Bronchial epithelial cell (primary cell): ENCODE data around the gene OGFR. TPM values are rescaled to one million over a fixed set of nuclear protein-coding genes. Genes with fewer than 3 reads are reported as not detected.
A peak's percentile ranks its signal among the peaks of the same experiment; 100 is the strongest.

Source experiments
- DNase-seq: peaks from one replicate; pipeline ENCODE4 v3.0.0-alpha.2; 2010; ENCODE audit warnings: low read depth
- FAIRE-seq: peaks from 2 replicates; lab custom pipeline; 2011; peaks lifted over from hg19 to GRCh38; lab: Jason Lieb, UNC
- H3K27me3 ChIP-seq: 2 replicates; pipeline ENCODE4 v1.5.1; 2011; ENCODE audit warnings: low read length; ENCODE audit not compliant: control insufficient read depth, insufficient read depth
- H3K36me3 ChIP-seq: 2 replicates; pipeline ENCODE4 v1.5.1; 2011; ENCODE audit warnings: low read length; ENCODE audit not compliant: control insufficient read depth, insufficient read depth
- H3K4me3 ChIP-seq: 2 replicates; pipeline ENCODE4 v1.5.1; 2011; ENCODE audit warnings: mild to moderate bottlenecking, low read depth, low read length, control low read depth
- total RNA-seq: library from RNA; depleted of rRNA; stranded (reverse); fragments of >200 nt; gene quantifications from 2 replicates; pipeline ENCODE4 v1.2.1, GENCODE V29; 2014
- TF ChIP-seq, protein P1 (sequence below): IDR thresholded peaks from 2 replicates; pipeline ENCODE4 v1.5.1; 2011; ENCODE audit warnings: mild to moderate bottlenecking, moderate library complexity, low read length, control low read depth, inconsistent platforms; ENCODE audit not compliant: insufficient read depth, severe bottlenecking

The OGFR gene
- total RNA-seq, 1 donor from 2014 or later: 16.1 TPM

DNA sequence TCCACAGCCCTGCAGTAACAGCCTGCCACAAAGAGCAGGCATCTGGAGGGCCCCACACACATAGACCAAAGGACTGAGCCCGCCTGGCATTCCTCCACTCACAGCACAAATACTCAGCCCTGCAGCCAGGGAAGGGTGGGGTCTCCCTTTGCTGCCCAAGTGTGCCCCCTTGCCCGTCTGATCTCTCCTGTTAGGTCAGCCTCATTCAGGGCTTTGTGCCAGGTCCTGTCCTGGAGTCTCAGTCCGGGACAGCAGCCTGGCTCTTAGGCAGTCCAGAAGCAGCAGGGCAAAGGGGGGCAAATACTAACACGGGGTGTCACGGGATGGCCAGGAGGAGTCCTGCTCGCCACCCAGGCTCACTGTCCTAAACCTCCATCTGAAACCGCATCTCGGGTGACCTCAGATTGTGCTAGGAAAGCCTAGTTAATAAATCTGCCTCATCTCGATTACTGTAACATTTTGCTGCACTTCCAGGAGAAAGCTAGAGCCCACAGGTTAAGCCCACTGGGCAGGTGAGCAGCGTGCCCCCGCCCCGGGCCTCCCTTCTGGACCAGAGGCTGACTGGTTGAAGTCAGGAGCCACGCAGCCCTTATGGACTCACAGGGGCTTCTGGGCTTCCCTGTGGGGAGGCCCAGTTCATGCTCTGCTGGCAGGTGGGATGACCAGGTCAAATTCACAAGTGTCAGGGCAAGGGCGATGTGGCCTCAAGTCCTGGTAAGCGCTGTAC, 3.2 kb upstream of the OGFR start:
- peaks cover 10% of the 10 kb centered on the region for H3K36me3 ChIP-seq
- TF ChIP-seq, protein P1, sequence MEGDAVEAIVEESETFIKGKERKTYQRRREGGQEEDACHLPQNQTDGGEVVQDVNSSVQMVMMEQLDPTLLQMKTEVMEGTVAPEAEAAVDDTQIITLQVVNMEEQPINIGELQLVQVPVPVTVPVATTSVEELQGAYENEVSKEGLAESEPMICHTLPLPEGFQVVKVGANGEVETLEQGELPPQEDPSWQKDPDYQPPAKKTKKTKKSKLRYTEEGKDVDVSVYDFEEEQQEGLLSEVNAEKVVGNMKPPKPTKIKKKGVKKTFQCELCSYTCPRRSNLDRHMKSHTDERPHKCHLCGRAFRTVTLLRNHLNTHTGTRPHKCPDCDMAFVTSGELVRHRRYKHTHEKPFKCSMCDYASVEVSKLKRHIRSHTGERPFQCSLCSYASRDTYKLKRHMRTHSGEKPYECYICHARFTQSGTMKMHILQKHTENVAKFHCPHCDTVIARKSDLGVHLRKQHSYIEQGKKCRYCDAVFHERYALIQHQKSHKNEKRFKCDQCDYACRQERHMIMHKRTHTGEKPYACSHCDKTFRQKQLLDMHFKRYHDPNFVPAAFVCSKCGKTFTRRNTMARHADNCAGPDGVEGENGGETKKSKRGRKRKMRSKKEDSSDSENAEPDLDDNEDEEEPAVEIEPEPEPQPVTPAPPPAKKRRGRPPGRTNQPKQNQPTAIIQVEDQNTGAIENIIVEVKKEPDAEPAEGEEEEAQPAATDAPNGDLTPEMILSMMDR: no peak
- H3K27me3 ChIP-seq: no peaks in the 10 kb centered on the region
- DNase-seq: no peak
- H3K4me3 ChIP-seq: no peak overlapping the region
- FAIRE-seq: no peak

DNA sequence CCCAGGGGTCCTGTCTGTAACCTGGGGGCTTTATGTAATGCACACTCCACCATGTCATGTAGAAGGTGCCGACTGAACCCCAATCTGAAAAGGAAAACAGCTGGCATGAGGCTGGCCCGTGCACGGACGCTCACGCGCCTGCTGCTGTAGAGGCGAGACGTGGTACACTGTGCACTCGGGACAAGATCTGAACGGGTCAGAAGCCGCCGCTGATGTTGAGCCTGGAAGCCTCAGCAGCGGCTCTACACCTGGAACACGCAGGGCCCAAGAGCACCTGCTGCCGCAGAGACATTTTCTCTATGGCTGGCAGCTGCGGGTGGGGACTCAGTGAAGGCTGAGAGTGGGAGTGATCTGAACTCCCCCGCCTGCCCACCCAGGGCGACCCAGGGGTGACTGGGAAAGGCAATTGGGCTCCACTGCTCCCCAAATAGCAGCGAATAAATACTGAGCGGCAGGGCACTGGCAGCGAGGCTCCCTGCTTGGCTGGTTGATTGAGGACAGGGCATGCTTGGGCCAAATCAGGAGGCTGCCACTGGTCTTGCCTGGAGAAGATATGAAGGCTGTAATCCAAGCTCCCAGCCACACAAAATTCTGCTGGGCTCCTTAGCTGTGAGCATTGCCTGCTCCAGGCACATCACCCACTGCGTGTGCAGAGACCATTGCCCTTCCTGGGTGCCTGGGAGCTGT, 2.5 kb upstream of the OGFR start:
- DNase-seq: no peak
- Histone ChIP-seq H3K4me3 (no peak overlapping the region), H3K27me3 (no peaks in the 10 kb centered on the region), H3K36me3 (peaks cover 12% of the 10 kb centered on the region)
- no peak for FAIRE-seq
- TF ChIP-seq, protein P1: no peak

DNA sequence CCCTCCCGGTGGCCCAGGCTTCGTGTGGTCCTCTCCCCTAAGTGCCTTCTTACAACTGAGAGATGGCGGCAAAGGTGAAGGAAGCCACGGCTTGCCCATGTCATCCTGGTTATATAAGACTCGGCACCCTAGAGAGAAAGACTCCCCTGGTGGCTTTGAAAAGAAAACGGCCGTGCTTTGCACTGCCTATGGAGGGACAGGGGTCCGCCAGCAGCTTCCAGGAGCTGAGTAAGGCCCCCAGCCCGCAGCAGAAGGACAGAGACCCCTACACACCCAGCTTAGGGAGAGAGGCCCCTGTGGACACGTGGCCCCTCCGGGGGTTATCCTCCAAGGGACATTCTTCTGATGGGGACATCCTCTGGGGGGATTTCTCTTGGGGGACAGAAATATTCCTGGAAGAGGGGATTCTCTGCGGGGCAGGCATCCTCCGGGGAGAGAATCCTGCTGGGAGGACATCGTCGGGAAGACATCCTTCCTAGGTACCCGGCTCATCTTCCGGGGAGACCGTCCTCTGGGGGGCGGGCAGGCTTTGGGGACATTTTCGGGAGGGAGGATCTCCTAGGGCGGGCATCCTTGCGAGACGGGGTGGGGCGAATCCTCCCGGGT, 511 bp upstream of the OGFR start:
- DNase-seq (no peak), FAIRE-seq (no peak)
- no peaks in the 10 kb centered on the region for H3K27me3 ChIP-seq
- TF ChIP-seq, protein P1: no peak
- H3K4me3 ChIP-seq: peak overlapping the region; percentile 87
- H3K36me3 ChIP-seq: peaks cover 19% of the 10 kb centered on the region

DNA sequence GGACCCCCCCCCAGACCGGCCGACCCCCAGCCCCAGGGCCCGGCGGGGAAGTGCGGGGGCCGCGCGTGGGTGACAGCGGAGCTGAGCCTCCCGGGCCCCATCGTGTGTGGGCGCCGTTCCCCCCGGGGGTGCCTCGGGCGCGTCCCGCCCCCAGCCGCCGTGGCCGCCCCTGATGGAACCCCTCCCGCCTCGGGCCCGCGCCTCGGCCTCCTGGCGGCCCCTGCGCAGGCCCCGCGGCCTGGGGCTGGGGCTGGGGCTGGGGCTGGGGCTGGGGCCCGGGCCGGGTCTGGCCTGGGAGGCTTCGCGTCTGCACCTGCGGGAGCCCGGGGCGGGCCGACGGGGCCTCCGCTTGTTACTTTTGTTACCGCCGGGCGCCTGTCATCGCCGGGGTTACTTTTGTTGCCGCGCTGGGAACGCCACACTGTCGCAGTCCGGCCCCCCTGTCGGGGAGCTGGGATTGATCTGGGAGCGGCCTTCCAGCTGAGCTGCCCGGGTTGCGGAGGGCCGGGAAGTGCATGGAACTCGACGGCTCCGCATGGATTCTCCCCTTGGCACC, 598 bp downstream of the OGFR start:
- no peaks in the 10 kb centered on the region for H3K27me3 ChIP-seq
- DNase-seq (no peak), FAIRE-seq (no peak)
- TF ChIP-seq, protein P1: peak; percentile 9
- H3K36me3 ChIP-seq: peaks cover 20% of the 10 kb centered on the region
- peak overlapping the region; percentile 87 for H3K4me3 ChIP-seq

DNA sequence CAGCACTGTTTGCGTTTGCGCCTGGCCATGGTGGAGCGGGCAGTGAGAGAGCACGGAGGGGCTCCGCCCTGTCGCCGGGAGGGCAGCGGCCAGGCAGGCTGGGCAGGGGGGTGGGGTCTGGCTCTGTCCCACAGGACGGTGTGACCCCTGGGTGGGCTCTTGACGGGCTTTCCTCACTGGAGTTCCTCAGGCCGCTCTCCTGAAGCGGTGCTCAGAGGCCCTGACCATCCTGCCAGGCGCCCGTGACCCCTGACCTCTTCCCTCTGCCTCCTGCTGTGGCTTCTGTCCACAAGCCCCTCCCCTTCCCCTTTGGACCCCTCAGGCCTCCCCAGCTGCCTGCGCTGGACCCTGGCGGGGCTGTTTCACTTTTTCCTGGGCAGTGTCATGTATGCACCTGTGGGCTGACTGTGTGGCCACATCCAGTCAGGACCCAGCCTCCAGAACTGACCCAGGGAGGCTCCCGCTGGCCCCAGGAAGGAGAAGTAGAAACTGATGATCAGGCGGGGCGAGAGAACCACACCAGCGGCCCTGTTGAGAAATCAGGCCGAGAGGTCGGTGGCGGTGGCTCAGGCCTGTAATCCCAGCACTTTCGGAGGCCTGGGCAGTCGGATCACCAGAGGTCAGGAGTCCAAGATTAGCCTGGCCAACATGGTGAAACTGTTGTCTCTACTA, 1.2 kb downstream of the OGFR start:
- no peak for FAIRE-seq
- TF ChIP-seq, protein P1: no peak
- Histone ChIP-seq H3K36me3 (peaks cover 23% of the 10 kb centered on the region), H3K4me3 (peak overlapping the region; percentile 87), H3K27me3 (no peaks in the 10 kb centered on the region)
- DNase-seq: no peak
